ENCODE data around the gene ANO7. TPM values are rescaled to one million over a fixed set of nuclear protein-coding genes. Genes with fewer than 3 reads are reported as not detected.

The ANO7 gene
- polyA plus RNA-seq, 1 of the 3 experiments (the other 2 are of a cell fraction), result 0.81 TPM

DNA sequence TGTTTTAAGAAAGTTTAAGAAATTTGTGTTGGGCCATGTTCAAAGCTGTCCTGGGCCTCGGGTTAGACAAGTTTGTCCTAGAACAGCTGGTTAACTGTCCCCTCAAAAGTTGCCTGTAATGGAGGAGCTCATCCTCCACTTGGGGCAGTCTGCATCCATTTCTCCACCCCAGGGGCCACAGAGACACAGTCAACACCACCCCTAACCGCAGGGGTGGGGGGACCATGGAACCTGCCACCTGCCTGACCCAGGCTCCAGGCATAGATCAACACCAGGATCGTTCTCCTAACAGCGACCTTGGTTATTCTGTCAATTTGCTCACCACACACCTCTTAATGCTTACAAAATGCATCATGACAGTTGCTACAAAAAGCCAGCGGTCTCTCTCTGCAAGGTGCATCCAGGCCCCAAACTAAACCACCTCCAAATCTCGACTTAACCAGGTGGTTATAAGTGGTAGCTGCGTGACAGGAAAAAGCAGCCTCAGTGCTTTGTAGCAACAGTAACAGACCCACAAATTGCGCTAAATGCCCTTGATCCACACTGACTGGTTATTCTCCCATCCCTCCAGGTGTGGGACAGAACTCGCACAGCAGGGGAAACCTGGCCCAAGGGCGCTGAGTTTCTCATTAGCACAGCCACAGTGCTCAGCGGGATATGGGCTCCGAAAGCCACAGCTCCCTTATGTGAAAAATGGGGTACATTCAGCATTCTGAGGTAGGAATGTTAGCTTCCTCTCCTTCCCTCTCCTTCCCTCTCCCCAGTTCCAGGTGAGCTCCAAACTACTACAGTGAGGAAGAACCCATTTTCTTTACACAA lies 79.0 kb downstream of the ANO7 start (continued):
- TF ChIP-seq RFX5 (IDR thresholded peaks at IDR 0.05; ENCODE audit: low read length), result no peak
- TF ChIP-seq CTCF (IDR thresholded peaks at IDR 0.05), result no peak

- H3K9me3 ChIP-seq, result no peaks in the 10 kb centered on the region
- no peak for DNase-seq
- no peak overlapping the region for H3K4me2 ChIP-seq
- H3K4me3 ChIP-seq (ENCODE audit: low read depth in 2 of 2, low read length in 1 of 2), result no peak overlapping the region
- POLR2A ChIA-PET, result no interaction called here
- H3K4me1 ChIP-seq (ENCODE audit: control insufficient read depth in 1 of 2, insufficient read depth in 2 of 2, low read depth in 1 of 2, low read length in 1 of 2), result peaks cover 15 to 32% of the 10 kb centered on the region in 2 experiments; a peak in 3 of 4 replicates
- no peak overlapping the region for H2AFZ ChIP-seq (ENCODE audit: low read depth)
- 88% methylated on average over 7 of the region's 7 CpGs for WGBS (ENCODE audit: low lambda C conversion rate)
- no peaks in the 10 kb centered on the region for H3K9me2 ChIP-seq
- H3K27ac ChIP-seq (ENCODE audit: low read depth in 2 of 2, low read length in 1 of 2), result no peak overlapping the region
- peaks cover 96% of the 10 kb centered on the region for H3K79me2 ChIP-seq (ENCODE audit: insufficient read depth)
- no peaks in the 10 kb centered on the region for H3K27me3 ChIP-seq (ENCODE audit: insufficient read depth)
- H3K36me3 ChIP-seq (replicated peaks in 1 of 2; ENCODE audit: control insufficient read depth in 1 of 2, insufficient read depth in 2 of 2, low read length in 1 of 2), result peaks cover 36 to 47% of the 10 kb centered on the region in 2 experiments
- peaks cover 82% of the 10 kb centered on the region for H4K20me1 ChIP-seq (ENCODE audit: insufficient read depth)
- no peak overlapping the region for H3K9ac ChIP-seq
- CTCF ChIA-PET, result interaction anchor here (1.6 to 2.0 kb wide), 2 partner anchors 10 to 47 kb away, joined by 7 to 8 read pairs; partner anchors contain the start of genes HDLBP and SEPTIN2
- H3F3A ChIP-seq (replicated peaks; ENCODE audit: insufficient read depth), result peaks cover 4% of the 10 kb centered on the region
- TF ChIP-seq CTCF (IDR thresholded peaks at IDR 0.05), result no peak
- TF ChIP-seq GATA2 (CRISPR knock-in tag; IDR thresholded peaks at IDR 0.05), result no peak
- no peak for TF ChIP-seq FOSL2 (IDR thresholded peaks at IDR 0.05; ENCODE audit: borderline replicate concordance, low read depth)
- no peak for TF ChIP-seq NFIC (IDR thresholded peaks at IDR 0.05; ENCODE audit: borderline replicate concordance)
- no peak for TF ChIP-seq POLR2AphosphoS5 (IDR thresholded peaks at IDR 0.05; ENCODE audit: low read depth, low read length)
- no peak for TF ChIP-seq FOXJ3 (CRISPR knock-in tag; IDR thresholded peaks at IDR 0.05)
- TF ChIP-seq ZBTB33 (IDR thresholded peaks at IDR 0.05; ENCODE audit: borderline replicate concordance, low read depth), result no peak
- no peak for TF ChIP-seq MXI1 (IDR thresholded peaks at IDR 0.05; ENCODE audit: low read depth, low read length)
- no peak for TF ChIP-seq RCOR1 (IDR thresholded peaks at IDR 0.05; ENCODE audit: low read length)
- TF ChIP-seq RXRA (IDR thresholded peaks at IDR 0.05; ENCODE audit: borderline replicate concordance, low read depth), result no peak
- TF ChIP-seq, protein P1, sequence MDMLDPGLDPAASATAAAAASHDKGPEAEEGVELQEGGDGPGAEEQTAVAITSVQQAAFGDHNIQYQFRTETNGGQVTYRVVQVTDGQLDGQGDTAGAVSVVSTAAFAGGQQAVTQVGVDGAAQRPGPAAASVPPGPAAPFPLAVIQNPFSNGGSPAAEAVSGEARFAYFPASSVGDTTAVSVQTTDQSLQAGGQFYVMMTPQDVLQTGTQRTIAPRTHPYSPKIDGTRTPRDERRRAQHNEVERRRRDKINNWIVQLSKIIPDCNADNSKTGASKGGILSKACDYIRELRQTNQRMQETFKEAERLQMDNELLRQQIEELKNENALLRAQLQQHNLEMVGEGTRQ (IDR thresholded peaks at IDR 0.05; ENCODE audit: borderline replicate concordance, low read depth, low read length), result no peak
- no peak for TF ChIP-seq GABPA (IDR thresholded peaks at IDR 0.05; ENCODE audit: low read depth)
Observed at GRCh38 chr2:241268306-241268705, 79.8 kb downstream of the ANO7 start.

All from SK-N-SH (cell line).